Metanephros (tissue), 2 donors: ENCODE results near the gene SMCO4. TPM values are rescaled to one million over a fixed set of nuclear protein-coding genes. Genes with fewer than 3 reads are reported as not detected.

ENCODE experiments used
- small RNA-seq: library from RNA; depleted of rRNA; stranded (forward); fragments of <200 nt; gene quantifications from one replicate; pipeline ENCODE3, GENCODE V24; 2014; ENCODE audit warnings: low replicate concordance
- total RNA-seq: library from RNA; depleted of rRNA; stranded (reverse); fragments of >200 nt; gene quantifications from one replicate; pipeline ENCODE4 v1.2.3, GENCODE V29; 2014

The SMCO4 gene, protein sequence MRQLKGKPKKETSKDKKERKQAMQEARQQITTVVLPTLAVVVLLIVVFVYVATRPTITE
- total RNA-seq, result 12.8 TPM

GRCh38 chr11:93543292-93543977 is at the start of gene SMCO4:
SMCO4 (minus strand) TSS chr11:93543391; CDS start chr11:93479189, 64,202 bp downstream.

Small RNAs within 50 kb of the gene (small RNA-seq; reads per million reads assigned to genes)
- not detected for gene RN7SL223P

Other genes with a start within 250 kb of the SMCO4 start
- 0.29 TPM for gene DEUP1, start 212.6 kb downstream of the SMCO4 start, total RNA-seq
- gene CEP295, start 118.3 kb upstream of the SMCO4 start, total RNA-seq, result 20.0 TPM
- 113 TPM for gene TAF1D, start 198.1 kb upstream of the SMCO4 start, total RNA-seq
- 67.7 TPM for gene C11orf54, start 198.3 kb upstream of the SMCO4 start, total RNA-seq
- gene MED17, start 240.9 kb upstream of the SMCO4 start, total RNA-seq, result 38.4 TPM